Measurements from ENCODE around the gene REEP1. TPM values are rescaled to one million over a fixed set of nuclear protein-coding genes. Genes with fewer than 3 reads are reported as not detected.

REEP1 gene
- polyA plus RNA-seq, 1 experiment: 0.10 TPM

DNA sequence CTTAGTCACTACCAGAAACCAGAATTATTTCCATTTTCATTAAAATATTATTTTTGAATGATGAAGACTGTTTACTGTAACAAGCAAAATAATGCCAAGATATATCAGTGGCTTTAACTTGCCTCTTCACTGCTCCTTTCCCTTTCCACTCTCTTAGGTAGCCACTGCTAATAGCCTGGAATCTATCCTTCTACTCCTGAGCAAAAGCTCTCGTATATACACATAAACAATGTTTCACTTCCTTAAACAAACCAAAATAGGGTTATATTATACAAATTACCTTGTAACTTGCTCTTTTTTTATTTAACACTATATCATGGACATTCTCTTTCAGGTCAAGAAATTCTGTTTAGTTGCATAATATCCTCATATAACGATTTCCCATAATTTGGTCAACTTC is 163.0 kb downstream of the REEP1 start:
- ChIA-PET CTCF (no interaction called here), POLR2A (no interaction called here)
- DNase-seq (ENCODE audit: low read depth, low spot score): no peak
- TF ChIP-seq, protein P1, sequence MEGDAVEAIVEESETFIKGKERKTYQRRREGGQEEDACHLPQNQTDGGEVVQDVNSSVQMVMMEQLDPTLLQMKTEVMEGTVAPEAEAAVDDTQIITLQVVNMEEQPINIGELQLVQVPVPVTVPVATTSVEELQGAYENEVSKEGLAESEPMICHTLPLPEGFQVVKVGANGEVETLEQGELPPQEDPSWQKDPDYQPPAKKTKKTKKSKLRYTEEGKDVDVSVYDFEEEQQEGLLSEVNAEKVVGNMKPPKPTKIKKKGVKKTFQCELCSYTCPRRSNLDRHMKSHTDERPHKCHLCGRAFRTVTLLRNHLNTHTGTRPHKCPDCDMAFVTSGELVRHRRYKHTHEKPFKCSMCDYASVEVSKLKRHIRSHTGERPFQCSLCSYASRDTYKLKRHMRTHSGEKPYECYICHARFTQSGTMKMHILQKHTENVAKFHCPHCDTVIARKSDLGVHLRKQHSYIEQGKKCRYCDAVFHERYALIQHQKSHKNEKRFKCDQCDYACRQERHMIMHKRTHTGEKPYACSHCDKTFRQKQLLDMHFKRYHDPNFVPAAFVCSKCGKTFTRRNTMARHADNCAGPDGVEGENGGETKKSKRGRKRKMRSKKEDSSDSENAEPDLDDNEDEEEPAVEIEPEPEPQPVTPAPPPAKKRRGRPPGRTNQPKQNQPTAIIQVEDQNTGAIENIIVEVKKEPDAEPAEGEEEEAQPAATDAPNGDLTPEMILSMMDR (IDR thresholded peaks at IDR 0.05; ENCODE audit: low read depth, low read length): no peak
- Histone ChIP-seq H3K27me3 (ENCODE audit: control insufficient read depth, insufficient read depth, low read length) (no peaks in the 10 kb centered on the region), H3K9me3 (ENCODE audit: control insufficient read depth, insufficient read depth, low read length) (no peaks in the 10 kb centered on the region), H3K27ac (ENCODE audit: low read depth, low read length) (no peak overlapping the region), H3K4me3 (ENCODE audit: low read depth, low read length) (no peak overlapping the region)

DNA sequence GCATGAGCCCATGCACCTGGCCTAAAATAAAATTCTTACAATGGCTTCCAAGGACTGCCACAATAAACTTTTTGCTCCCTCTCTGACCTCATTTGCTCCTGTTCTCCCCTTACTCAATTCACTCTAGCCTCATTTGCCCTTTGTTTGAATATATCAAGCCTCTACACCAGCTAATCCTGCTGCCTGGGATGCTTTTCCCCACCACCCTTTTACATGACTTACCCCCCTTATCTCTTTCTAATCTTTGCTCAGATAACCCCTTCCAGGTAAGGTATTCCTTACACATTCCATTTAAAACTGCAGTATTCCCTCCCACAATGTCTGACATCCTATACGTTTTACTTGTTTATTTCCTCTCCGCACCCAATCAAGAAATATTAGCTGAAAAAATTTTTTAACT is 164.8 kb downstream of the REEP1 start:
- H3K27ac ChIP-seq (ENCODE audit: low read depth, low read length): no peak overlapping the region
- no peak for DNase-seq (ENCODE audit: low read depth, low spot score)
- ChIA-PET POLR2A (no interaction called here), CTCF (no interaction called here)
- TF ChIP-seq, protein P1 (IDR thresholded peaks at IDR 0.05; ENCODE audit: low read depth, low read length): no peak
- H3K9me3 ChIP-seq (ENCODE audit: control insufficient read depth, insufficient read depth, low read length): no peaks in the 10 kb centered on the region
- H3K27me3 ChIP-seq (ENCODE audit: control insufficient read depth, insufficient read depth, low read length): no peaks in the 10 kb centered on the region
- no peak overlapping the region for H3K4me3 ChIP-seq (ENCODE audit: low read depth, low read length)

DNA sequence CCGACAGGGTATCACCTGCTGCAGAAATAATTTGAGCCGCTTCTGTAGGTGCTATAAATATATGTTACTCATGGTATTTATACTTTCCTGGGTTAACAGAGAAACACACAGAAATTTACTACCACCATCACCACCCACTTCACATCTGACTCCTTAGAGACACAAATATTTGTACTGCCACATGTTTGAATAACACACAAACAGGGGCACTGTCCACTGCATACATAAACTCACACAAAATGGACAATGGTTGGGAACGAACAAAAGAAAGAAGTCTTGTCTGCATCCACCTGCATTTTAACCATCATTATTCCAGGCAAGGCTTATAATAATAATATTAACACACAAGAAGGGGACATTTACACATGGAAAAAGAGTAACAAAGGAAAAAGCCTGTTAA is 166.1 kb downstream of the REEP1 start:
- Histone ChIP-seq H3K9me3 (ENCODE audit: control insufficient read depth, insufficient read depth, low read length) (no peaks in the 10 kb centered on the region), H3K4me3 (ENCODE audit: low read depth, low read length) (no peak overlapping the region), H3K27me3 (ENCODE audit: control insufficient read depth, insufficient read depth, low read length) (no peaks in the 10 kb centered on the region), H3K27ac (ENCODE audit: low read depth, low read length) (no peak overlapping the region)
- no peak for DNase-seq (ENCODE audit: low read depth, low spot score)
- CTCF ChIA-PET: no interaction called here
- POLR2A ChIA-PET: no interaction called here
- TF ChIP-seq, protein P1 (IDR thresholded peaks at IDR 0.05; ENCODE audit: low read depth, low read length): no peak

DNA sequence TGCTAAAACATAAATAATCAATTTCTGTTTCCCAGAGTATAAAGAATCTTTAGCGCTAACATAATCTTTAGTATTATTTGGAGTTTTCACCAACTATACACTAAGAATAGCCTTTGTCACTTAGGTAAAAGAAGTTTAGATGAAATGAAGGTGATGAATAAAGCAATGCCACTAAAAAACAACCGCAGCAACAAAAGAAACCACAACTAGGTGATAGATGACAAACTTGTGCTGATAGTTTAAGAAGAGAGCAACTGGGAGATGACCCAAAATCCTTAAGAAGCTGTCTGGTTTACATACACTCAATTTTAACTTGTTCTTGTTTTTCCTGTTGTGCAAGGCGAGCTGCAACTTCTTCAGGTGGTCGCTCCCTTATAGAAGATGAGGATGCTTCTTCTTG is 167.0 kb downstream of the REEP1 start:
- ChIA-PET CTCF (no interaction called here), POLR2A (no interaction called here)
- no peak overlapping the region for H3K4me3 ChIP-seq (ENCODE audit: low read depth, low read length)
- DNase-seq (ENCODE audit: low read depth, low spot score): no peak
- TF ChIP-seq, protein P1 (IDR thresholded peaks at IDR 0.05; ENCODE audit: low read depth, low read length): no peak
- no peak overlapping the region for H3K27ac ChIP-seq (ENCODE audit: low read depth, low read length)
- no peaks in the 10 kb centered on the region for H3K9me3 ChIP-seq (ENCODE audit: control insufficient read depth, insufficient read depth, low read length)
- H3K27me3 ChIP-seq (ENCODE audit: control insufficient read depth, insufficient read depth, low read length): no peaks in the 10 kb centered on the region

Small RNAs within 50 kb of the gene (small RNA-seq; reads per million reads assigned to genes)
- gene MIR4779 (ENCODE audit: insufficient read length, low read depth) (not detected), gene RF00096 (ENCODE audit: insufficient read length, low read depth) (not detected), gene RF00413 (ENCODE audit: insufficient read length, low read depth) (not detected)

Other genes with a start within 250 kb of the REEP1 start
- 11.1 and 11.9 TPM in 2 replicates for gene POLR1A, start 231.7 kb downstream of the REEP1 start, polyA plus RNA-seq (2011; rRNA removed)
- 71.8 and 90.2 TPM in 2 replicates for gene PTCD3, start 231.4 kb downstream of the REEP1 start, polyA plus RNA-seq (2011; rRNA removed)
- 68.7 and 69.2 TPM in 2 replicates for gene IMMT, start 142.2 kb downstream of the REEP1 start, polyA plus RNA-seq (2011; rRNA removed)
- gene MRPL35, start 138.2 kb downstream of the REEP1 start, polyA plus RNA-seq (2011; rRNA removed): 42.2 and 48.2 TPM in 2 replicates
- gene KDM3A, start 103.7 kb upstream of the REEP1 start, polyA plus RNA-seq (2011; rRNA removed): 24.2 and 33.0 TPM in 2 replicates
- 125 and 154 TPM in 2 replicates for gene CHMP3, start 225.8 kb upstream of the REEP1 start, polyA plus RNA-seq (2011; rRNA removed)